Stimulated activated CD4-positive, alpha-beta T cell treated with anti-CD3 and anti-CD28 coated beads, Interleukin-12 subunit alpha, Interleukin-12 subunit beta, amount 100 ng/mL, for 24 hours (primary cell): ENCODE measurements around the gene ANKS3.
A peak's percentile ranks its signal among the peaks of the same experiment; 100 is the strongest.

Source experiments
- DNase-seq, 2 experiments: peaks; one replicate each; pipeline ENCODE4 v3.0.0-alpha.2; 2020; ENCODE audit warnings: low read depth in 2 of 2

Gene ANKS3

GRCh38 chr16:4650443-4651074, 83.5 kb downstream of the ANKS3 start:
- peak; percentile 46 to 72 for DNase-seq

GRCh38 chr16:4649744-4650442, 84.2 kb downstream of the ANKS3 start:
- DNase-seq: no peak

GRCh38 chr16:4648917-4649316, 85.2 kb downstream of the ANKS3 start:
- no peak for DNase-seq

GRCh38 chr16:4647644-4647980, 86.5 kb downstream of the ANKS3 start:
- no peak for DNase-seq

- no peak for DNase-seq
Measured at GRCh38 chr16:4646773-4647643, 87.1 kb downstream of the ANKS3 start.
